NT2/D1 (cell line): Measurements from ENCODE around the gene TKT.

Experiments
- SUZ12 ChIP-seq: IDR thresholded peaks from 2 replicates; pipeline ENCODE4 v1.6.1; 2011; ENCODE audit not compliant: insufficient read length, insufficient read depth; ENCODE audit errors: extremely low read depth
- YY1 ChIP-seq: IDR thresholded peaks from 2 replicates; pipeline ENCODE4 v1.6.1; 2011; ENCODE audit not compliant: insufficient read length, insufficient read depth

DNA sequence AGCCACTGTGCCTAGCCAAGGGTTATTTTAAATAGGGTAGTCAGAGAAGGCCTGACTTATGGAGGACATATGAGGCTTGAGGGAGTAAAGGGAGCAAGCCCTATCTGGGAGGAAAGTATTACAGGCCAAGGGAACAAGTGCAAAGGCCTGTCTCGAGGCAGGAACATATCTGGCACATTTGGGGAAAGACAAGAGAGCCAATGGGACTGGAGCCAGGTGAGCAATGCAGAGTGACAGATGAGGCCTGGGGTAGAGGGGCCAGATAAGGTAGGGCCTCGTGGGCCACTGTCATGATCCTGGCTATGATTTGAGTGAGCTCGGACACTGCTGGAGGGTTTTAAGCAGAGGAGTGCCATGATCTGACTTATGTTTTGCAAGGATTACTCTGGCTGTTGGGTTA is 47.7 kb upstream of the TKT start:
- TF ChIP-seq SUZ12 (no peak), YY1 (no peak)
